ENCODE data around the gene CLIC5. TPM values are rescaled to one million over a fixed set of nuclear protein-coding genes. Genes with fewer than 3 reads are reported as not detected.
A peak's percentile ranks its signal among the peaks of the same experiment; 100 is the strongest.

Gene CLIC5
- polyA plus RNA-seq (ENCODE audit: insufficient read length in 12 of 12): 10 to 100 TPM in 11 of 12 donors, not detected in 1; 13.1 to 26.5 (median 20.9) TPM
- long read RNA-seq, donor 1, full-length matches to known transcripts: 8 of 13 reads
- long read RNA-seq, donor 1, partial matches to known transcripts: 5 of 13 reads
- long read RNA-seq, donor 1, other reads (novel, unspliced or antisense): 0 of 13 reads
- long read RNA-seq, donor 2, full-length matches to known transcripts: 8 of 8 reads
- long read RNA-seq, donor 2, partial matches to known transcripts: 0 of 8 reads
- long read RNA-seq, donor 2, other reads (novel, unspliced or antisense): 0 of 8 reads
- long read RNA-seq, donor 3, full-length matches to known transcripts: 4 of 4 reads
- long read RNA-seq, donor 3, partial matches to known transcripts: 0 of 4 reads
- long read RNA-seq, donor 3, other reads (novel, unspliced or antisense): 0 of 4 reads
- long read RNA-seq, donor 4, full-length matches to known transcripts: 3 of 3 reads
- long read RNA-seq, donor 4, partial matches to known transcripts: 0 of 3 reads
- long read RNA-seq, donor 4, other reads (novel, unspliced or antisense): 0 of 3 reads
- long read RNA-seq, donor 5, full-length matches to known transcripts: 11 of 11 reads
- long read RNA-seq, donor 5, partial matches to known transcripts: 0 of 11 reads
- long read RNA-seq, donor 5, other reads (novel, unspliced or antisense): 0 of 11 reads
- long read RNA-seq, donor 6, full-length matches to known transcripts: 4 of 4 reads
- long read RNA-seq, donor 6, partial matches to known transcripts: 0 of 4 reads
- long read RNA-seq, donor 6, other reads (novel, unspliced or antisense): 0 of 4 reads
- long read RNA-seq, donor 7, full-length matches to known transcripts: 1 of 1 reads
- long read RNA-seq, donor 7, partial matches to known transcripts: 0 of 1 reads
- long read RNA-seq, donor 7, other reads (novel, unspliced or antisense): 0 of 1 reads
- long read RNA-seq, donor 8, full-length matches to known transcripts: 8 of 8 reads
- long read RNA-seq, donor 8, partial matches to known transcripts: 0 of 8 reads
- long read RNA-seq, donor 8, other reads (novel, unspliced or antisense): 0 of 8 reads
- long read RNA-seq, donor 9, full-length matches to known transcripts: 3 of 3 reads
- long read RNA-seq, donor 9, partial matches to known transcripts: 0 of 3 reads
- long read RNA-seq, donor 9, other reads (novel, unspliced or antisense): 0 of 3 reads
- long read RNA-seq, donor 10, full-length matches to known transcripts: 5 of 5 reads
- long read RNA-seq, donor 10, partial matches to known transcripts: 0 of 5 reads
- long read RNA-seq, donor 10, other reads (novel, unspliced or antisense): 0 of 5 reads
- long read RNA-seq, donor 11, full-length matches to known transcripts: 4 of 4 reads
- long read RNA-seq, donor 11, partial matches to known transcripts: 0 of 4 reads
- long read RNA-seq, donor 11, other reads (novel, unspliced or antisense): 0 of 4 reads

DNA sequence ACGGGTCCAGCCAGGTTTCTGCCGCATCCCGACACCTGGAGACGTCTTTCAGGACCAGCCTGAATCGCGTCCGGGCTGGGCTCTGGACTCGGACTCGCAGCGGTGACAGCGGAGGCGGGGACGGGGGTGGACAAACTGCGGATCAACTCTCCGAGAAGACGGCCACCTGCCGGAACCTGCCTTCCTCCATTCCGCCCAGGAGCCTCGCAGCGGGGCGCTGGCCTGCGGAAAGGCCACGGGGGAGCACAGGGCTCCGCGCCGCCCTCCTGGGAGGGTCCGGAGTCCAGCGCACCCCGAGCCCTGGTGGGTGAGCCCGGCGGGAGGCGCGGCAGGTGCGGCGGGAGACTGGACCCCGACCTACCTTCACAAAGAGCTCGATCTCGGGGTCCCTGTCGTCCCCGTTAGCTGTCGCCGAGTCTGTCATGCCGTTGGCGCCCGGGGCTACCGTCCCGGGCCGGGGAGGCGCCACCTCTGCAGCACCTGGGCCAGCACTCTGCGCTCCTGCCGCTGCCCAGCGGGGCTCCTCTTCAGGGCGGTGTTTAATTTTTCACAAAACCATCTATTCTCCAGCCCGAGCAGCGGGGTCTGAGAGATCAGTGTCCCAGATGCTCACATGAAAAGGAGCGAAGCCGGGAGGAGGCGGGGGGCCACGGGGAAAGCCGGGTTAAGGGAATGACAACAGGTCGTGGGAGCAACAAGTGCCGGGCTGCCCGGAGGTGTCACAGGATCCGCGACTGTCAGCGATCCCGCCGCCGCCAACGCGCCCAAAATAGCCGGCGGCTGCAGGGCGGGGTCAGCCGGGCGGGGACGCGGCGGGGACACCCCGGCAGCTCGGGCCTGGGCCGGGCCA lies at the start of gene CLIC5:
TSS of gene CLIC5 (minus strand) at position 742 of the 850 bp plus-strand sequence. CDS start at position 424, 318 bp downstream.
- no peak for DNase-seq

DNA sequence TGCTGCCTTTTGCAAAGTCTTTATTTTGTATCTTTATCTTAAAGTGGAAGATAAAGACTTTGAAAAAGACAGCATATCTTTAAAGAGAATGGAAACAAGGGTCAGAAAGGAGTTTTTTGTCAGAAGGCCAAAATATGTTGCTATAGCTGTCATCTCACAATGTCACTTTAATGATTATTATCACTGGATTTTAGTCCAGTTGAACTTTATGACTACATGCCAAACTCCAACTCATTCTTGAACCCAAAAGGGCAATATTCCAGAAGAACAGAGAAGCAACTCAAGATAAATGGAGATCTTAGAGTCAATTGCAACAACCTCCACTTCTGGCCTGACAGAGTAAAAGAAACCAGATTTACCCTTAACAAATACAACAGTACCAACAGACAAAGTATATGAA lies 47.3 kb upstream of the CLIC5 start:
- no peak for DNase-seq

DNA sequence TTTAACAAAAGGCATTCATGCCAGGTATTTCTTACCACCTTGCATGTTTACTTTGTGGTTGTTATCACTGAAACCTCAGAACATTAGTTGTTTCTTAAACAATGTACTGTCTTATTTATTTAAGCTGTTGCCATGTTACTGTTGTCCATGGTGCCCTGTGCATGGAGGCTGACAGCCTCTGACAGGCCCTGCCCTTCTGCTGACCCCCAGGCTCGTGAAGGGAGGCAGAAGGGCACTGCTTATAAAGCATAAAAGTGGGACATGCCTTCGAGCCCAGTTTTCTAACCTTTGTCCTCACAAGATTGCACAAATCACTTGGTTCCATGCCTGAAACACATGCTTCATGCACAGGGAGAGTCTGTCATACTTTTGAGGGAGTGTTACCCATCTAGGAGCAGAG lies 46.7 kb upstream of the CLIC5 start:
- no peak for DNase-seq

DNA sequence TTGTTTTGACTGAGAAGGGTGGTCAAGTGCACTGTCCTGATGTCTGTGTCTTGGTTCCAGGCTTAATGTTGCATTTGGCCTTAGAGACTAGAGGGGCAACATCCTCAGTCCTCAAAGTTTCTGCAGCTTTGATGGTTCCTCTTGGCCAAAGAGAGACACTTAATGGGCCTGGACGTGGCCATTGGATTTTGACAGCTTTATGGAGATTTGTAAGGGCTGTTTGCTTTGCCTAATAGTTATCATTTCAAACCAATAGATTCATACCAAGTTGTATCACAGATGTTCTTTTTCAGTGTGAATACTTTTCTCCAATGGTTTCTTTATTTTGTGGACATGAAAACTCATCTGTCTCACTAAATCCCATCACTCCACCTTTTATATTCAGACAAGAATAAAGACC lies 45.8 kb upstream of the CLIC5 start:
- no peak for DNase-seq

DNA sequence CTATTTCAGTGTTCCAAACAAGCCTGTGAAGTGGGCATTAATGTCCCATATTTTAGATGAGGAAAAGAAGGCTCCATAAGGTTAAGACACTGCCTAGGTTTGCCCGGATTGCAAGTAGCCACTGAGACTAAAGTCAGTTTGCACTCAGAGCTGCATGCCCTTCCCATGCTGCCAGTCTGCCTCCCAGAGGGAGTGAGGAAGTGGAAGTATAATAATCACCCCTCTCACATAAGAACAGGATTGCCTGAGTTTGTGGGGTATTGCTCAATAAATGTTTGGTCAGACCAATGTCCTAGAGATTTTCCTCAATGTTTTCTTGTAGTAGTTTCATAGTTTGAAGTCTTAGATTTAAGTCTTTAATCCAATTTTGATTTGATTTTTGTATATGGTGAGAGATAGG lies 43.9 kb upstream of the CLIC5 start:
- no peak for DNase-seq

DNA sequence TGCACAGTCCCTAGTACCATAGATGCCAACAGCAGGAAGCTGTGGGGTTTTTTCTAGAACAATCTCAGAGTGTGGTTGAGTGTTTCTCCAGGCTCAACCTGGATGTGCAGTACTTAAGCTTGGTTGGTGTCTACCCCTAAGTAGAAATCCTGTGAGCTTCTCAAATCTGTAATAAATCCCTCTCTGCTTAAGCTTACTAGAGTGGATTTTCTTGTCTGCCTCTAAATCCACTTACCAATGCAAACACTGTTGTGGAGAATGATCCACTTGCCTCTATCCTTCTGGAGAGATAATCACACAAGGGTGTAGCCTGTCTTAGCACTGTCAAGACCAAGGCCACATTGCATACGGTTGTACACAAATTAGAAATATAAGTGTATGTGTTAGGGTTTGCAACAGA lies 43.3 kb upstream of the CLIC5 start:
- no peak for DNase-seq

DNA sequence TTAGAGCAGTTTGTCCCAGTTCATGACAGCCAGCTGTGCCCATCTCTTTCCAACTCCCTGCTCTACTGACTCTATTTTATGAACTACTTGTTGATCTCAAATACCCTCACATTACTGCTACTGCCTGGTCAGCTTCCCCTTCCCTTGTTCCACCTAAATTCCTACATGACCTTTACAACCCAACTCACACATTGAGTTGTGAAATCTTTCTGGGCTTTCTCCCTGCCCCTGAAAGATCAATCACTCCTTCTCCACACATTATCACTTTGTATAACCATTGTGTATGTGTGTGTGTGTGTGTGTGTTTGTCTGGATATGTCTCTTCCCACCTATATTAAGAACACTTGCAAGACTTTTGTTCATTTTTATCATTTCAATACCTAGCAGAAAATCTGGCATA lies 42.1 kb upstream of the CLIC5 start:
- DNase-seq: no peak

DNA sequence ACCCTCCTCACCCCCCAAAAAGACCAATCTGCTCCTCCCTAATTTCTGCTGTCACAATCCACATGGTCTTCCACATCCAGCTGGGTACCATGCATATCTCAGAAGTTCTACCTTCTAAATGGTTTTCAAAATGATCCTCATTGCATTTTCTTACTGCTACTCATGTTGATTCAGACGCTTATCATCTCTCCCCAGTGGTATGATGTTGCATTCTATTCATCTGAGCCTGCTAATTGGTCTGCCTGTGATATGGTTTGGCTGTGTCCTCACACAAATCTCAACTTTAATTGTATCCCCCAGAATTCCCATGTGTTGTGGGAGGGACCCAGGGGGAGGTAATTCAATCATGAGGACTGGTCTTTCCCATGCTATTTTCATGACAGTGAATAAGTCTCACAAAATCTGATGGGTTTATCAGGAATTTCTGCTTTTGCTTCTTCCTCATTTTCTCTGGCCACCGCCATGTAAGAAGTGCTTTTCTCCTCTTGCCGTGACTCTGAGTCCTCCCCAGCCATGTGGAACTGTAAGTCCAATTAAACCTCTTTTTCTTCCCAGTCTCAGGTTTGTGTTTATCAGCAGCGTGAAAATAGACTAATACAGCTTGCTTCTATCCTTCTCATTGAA lies 41.4 kb upstream of the CLIC5 start:
- no peak for DNase-seq

DNA sequence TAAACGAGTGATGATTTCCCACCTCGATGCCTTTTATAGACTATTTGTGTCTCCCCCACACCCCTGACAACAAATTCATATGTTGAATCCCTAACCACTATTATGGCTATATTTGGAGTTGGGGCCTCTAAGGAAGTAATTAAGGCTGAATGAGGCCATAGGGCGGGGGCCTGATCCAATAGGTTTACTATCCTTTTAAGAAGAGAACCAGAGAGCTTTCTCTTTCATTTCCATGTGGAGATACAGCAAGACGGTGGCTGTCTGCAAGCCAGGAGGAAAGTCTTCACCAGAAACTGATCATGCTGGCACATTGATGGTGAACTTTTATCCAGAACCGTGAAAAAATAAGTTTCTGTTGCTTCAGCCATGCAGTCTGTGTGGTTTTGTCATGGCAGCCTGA lies 38.9 kb upstream of the CLIC5 start:
- no peak for DNase-seq

DNA sequence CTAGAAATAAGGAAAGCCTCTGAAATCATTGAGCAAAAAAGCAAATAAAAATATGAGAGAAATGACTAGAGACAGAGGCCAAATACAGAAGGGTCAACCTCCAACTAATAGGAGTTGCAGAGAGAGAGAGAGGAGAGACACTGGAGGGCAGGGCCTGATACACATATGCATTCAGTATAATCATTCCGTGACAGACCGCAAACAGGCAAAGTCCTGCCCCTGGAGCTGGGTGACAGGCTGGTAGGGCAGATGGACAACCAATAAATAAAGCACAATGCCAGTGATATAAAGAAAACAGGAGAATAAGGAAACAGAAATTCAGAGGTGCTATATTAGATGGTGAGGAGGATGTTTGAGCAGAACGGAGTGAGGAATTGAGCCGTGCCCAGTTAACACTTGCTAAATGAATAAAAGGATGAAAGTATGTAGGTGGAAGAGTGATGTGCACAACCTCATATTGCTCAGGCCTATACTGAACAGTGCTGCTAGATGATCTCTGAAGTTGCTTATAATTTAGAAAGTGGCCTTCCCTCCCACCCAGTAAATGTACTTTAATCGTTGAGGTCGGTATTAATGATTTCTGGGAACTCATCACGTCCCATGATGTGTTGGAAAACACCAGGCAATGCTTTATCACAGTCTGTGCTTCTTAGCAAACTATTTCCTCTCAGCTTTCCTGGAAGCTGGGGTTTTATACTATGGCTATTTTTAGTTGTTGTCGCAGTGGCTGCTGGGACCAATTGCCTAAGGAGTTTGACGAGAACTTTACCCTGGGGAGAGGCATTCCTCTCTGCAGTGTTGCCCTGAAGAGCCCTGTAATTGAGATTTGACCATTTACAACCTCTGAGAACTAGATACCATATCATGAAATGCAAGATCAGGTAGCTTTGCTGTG lies 37.6 kb upstream of the CLIC5 start:
- DNase-seq: peak; percentile 3

DNA sequence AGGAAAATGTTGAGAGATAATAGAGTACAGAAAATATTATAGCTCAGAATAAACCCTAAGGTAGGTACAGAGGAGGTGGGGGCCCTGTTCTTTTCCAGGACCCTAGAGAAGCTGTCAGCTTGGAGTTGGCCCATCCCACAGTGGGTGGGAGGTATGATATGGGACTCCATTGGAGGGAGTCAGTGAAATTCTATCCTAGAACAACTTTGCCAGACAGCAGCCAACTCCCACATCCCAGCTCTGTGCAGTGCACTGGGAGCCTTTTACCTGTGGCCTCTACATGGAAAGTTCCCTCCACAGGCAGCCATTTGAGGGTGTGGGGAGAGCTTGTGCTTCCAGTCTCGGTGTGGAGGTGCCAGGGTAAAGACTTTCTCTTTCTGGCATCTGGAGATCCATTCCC lies 36.8 kb upstream of the CLIC5 start:
- DNase-seq: no peak

DNA sequence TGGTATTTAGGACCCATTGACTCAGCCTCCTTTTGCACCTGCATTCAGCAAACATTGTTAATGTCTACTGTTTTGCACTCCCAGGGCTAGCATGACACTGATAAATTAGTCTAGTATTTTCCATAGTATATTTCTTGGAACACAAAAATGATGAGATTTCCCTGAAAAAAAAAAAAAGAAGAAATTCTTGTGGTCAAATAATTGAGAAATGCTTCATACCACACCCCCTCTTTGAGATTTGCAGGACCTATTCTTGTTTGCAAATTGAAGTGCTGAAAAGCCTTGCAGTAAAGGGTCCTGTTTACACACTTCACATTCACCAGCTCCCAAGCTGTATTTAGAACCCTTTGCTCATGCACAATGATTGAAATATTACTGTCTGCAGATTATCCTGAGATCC lies 36.3 kb upstream of the CLIC5 start:
- DNase-seq: no peak

DNA sequence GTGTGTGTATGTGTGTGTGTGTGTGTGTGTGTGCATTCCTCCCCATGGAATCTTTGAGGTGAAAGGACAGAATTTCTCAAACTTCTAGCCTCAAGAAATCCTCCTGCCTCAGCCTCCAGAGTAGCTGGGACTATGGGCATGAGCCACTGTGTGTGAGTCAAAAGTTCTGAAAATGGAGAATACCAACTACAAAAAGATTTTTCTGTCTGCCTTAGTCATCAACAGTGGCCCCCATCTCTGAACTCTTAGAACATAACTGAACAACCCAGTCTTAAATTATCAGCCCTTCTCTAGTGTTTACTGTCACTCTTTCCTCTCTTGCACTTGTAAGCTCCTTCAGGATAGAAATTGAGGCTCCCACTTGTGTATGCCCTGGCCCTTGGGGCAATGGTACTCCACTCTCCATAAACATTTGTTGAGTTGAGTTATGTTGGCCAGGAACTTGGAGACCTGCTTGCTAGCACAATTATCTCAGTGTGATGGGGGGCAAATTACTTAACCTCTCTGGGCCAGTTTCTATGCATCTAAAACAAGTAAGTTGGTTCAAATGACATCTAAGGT lies 35.3 kb upstream of the CLIC5 start:
- no peak for DNase-seq

DNA sequence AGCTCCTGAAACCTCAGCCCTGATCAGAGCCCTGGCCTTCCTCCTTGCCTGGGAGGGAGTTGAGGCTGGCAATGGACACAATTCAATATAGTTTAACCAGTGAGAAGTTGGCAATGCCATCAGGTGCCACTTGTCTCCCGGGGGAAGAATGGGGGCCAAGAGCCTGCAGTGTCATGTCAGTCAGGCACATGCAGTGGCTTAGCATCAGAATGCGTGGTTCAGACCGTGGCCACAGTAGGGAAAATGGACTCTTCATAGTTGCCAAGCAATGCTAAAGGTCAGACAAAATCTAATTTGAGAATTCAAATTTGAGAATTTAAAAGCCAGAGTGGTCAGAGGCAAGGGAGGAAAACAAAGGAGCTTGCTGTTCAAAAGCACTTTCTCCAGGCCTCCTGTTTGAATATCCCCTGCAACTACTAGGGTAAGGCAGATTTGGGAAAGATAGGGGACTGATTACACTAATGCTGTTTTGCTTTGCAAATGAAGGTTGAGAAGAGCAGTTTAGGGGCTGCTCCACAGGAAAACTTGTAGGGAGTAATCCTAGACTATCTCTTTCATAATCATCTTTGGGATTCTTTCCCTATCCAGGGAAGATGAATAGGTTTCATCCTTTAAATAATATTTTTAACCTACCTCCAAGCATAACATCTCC lies 33.1 kb upstream of the CLIC5 start:
- no peak for DNase-seq

DNA sequence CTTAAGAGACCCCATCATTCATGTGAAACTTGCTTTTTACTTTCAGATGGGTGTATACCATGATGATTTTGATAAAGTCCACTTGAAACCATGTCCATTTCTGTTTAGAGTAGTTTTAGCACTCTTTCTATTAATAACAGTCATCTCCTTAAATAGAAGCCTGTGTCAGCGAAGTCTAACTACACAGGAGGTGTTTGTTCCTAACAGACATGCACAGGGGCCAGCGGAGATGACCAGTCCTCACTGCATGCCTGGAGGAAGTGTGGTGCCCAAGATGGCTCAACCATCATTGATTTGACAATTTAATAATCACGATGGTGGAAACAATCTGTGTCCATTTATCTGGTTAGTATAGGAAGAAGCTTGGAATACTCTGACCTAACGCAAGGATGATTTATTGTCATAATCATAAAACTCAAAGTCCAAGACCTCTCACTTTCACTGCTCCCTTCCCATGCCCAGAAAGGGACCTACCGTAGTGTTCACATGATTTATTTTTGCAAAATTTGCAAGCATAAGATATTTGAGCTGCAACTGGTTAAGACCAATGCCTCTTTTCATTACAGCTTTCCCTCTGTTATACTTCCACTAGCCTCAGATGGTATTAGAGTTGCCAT lies 31.0 kb upstream of the CLIC5 start:
- DNase-seq: no peak

DNA sequence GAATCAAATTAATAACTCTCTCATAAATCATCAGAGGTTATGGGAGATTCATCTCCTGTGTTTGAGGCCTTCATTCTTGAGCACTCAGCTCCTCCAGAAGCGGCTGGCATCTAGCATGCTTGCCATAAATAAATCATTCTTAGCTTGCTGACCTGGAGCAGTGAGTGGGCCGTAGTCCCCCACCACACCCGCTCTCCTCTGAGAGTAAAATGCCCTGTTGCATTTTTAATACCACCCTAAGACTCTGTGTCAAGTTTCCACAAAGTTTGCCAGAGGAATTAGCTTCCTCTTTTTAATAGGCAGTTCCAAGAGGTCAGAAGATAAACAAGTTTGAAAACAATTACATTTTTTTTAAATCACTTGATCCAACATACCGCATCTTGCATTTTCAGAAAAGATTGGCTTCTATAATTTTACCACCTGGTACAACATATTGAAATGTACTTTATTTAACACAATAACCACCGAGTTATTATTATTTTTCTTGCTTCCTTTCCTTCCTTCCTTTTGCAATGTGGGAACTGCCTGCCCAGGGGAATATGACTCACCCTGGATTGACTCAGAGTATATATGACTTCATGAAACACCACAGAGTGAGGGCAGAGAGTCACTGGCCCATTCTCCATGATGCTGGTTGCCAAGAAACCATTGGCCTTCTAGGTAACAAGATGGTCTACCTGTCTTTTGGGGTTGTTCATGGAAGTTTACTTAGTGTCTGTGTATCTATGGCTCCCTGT lies 29.4 kb upstream of the CLIC5 start:
- DNase-seq: peak; percentile 21
